Osteoblast (primary cell): Measurements from ENCODE around the gene SNUPN. TPM values are rescaled to one million over a fixed set of nuclear protein-coding genes. Genes with fewer than 3 reads are reported as not detected.

ENCODE experiments used
- DNase-seq: peaks from one replicate; pipeline ENCODE4 v3.0.0; 2011; ENCODE audit warnings: low spot score, mixed read lengths; ENCODE audit not compliant: insufficient read length; ENCODE audit errors: missing footprints
- H2AFZ ChIP-seq: 2 replicates; pipeline ENCODE4 v1.6.0; 2011; ENCODE audit warnings: mild to moderate bottlenecking, low read length
- H3K27ac ChIP-seq: 2 replicates; pipeline ENCODE4 v1.5.1; 2011; ENCODE audit warnings: mild to moderate bottlenecking, low read depth, low read length, moderate library complexity
- H3K27me3 ChIP-seq: 2 replicates; pipeline ENCODE4 v1.6.0; 2012; ENCODE audit warnings: mild to moderate bottlenecking, control low read depth, inconsistent platforms, low read length, moderate library complexity; ENCODE audit not compliant: insufficient read depth
- H3K36me3 ChIP-seq: 2 replicates; pipeline ENCODE4 v1.5.1; 2011; ENCODE audit warnings: mild to moderate bottlenecking, low read length, control low read depth, moderate library complexity; ENCODE audit not compliant: insufficient read depth
- H3K4me1 ChIP-seq: 2 replicates; pipeline ENCODE4 v1.5.1; 2011; ENCODE audit warnings: mild to moderate bottlenecking, low read length, control low read depth, moderate library complexity; ENCODE audit not compliant: insufficient read depth
- H3K4me2 ChIP-seq: 2 replicates; pipeline ENCODE4 v1.6.0; 2011; ENCODE audit warnings: mild to moderate bottlenecking, low read length; ENCODE audit not compliant: insufficient read depth
- H3K4me3 ChIP-seq: fragments of 200-600 bp; sonication (generic); 3 replicates; pipeline ENCODE4 v1.5.1; 2012; ENCODE audit warnings: mild to moderate bottlenecking, low read length, inconsistent platforms; ENCODE audit not compliant: insufficient read depth
- H3K79me2 ChIP-seq: 2 replicates; pipeline ENCODE4 v1.6.0; 2012; ENCODE audit warnings: mild to moderate bottlenecking, low read length, control low read depth, inconsistent platforms; ENCODE audit not compliant: insufficient read depth
- H3K9me3 ChIP-seq: 2 replicates; pipeline ENCODE4 v1.5.1; 2011; ENCODE audit warnings: low read depth, low read length, control low read depth
- H4K20me1 ChIP-seq: 2 replicates; pipeline ENCODE4 v1.6.0; 2012; ENCODE audit warnings: mild to moderate bottlenecking, low read length, control low read depth; ENCODE audit not compliant: insufficient read depth
- total RNA-seq: library from RNA; depleted of rRNA; stranded (reverse); fragments of >200 nt; gene quantifications from 2 replicates; pipeline ENCODE4 v1.2.3, GENCODE V29; 2012
- TF ChIP-seq, protein P1 (sequence below): IDR thresholded peaks from 2 replicates; pipeline ENCODE4 v1.5.1; 2011; ENCODE audit warnings: mild to moderate bottlenecking, low read depth, low read length, moderate library complexity; ENCODE audit errors: extremely low read depth

Gene SNUPN
- total RNA-seq, 1 donor, result 30.4 TPM

GRCh38 chr15:75654201-75654907, 28.8 kb upstream of the SNUPN start:
- DNase-seq, result peak; percentile 58
- Histone ChIP-seq H3K9me3 (no peaks in the 10 kb centered on the region), H4K20me1 (peaks cover 92% of the 10 kb centered on the region), H3K36me3 (peaks cover 61% of the 10 kb centered on the region), H2AFZ (no peak overlapping the region), H3K4me2 (no peak overlapping the region), H3K79me2 (peaks cover 100% of the 10 kb centered on the region), H3K27ac (no peak overlapping the region), H3K4me1 (peaks cover 36% of the 10 kb centered on the region), H3K4me3 (no peak overlapping the region), H3K27me3 (no peaks in the 10 kb centered on the region)
- TF ChIP-seq, protein P1, sequence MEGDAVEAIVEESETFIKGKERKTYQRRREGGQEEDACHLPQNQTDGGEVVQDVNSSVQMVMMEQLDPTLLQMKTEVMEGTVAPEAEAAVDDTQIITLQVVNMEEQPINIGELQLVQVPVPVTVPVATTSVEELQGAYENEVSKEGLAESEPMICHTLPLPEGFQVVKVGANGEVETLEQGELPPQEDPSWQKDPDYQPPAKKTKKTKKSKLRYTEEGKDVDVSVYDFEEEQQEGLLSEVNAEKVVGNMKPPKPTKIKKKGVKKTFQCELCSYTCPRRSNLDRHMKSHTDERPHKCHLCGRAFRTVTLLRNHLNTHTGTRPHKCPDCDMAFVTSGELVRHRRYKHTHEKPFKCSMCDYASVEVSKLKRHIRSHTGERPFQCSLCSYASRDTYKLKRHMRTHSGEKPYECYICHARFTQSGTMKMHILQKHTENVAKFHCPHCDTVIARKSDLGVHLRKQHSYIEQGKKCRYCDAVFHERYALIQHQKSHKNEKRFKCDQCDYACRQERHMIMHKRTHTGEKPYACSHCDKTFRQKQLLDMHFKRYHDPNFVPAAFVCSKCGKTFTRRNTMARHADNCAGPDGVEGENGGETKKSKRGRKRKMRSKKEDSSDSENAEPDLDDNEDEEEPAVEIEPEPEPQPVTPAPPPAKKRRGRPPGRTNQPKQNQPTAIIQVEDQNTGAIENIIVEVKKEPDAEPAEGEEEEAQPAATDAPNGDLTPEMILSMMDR, result no peak

GRCh38 chr15:75653347-75653913, 27.9 kb upstream of the SNUPN start:
- no peaks in the 10 kb centered on the region for H3K9me3 ChIP-seq
- peaks cover 100% of the 10 kb centered on the region for H3K79me2 ChIP-seq
- no peak overlapping the region for H2AFZ ChIP-seq
- H3K27ac ChIP-seq, result peak overlapping the region; percentile 16
- TF ChIP-seq, protein P1, result no peak
- no peak for DNase-seq
- peaks cover 52% of the 10 kb centered on the region for H3K36me3 ChIP-seq
- no peak overlapping the region for H3K4me2 ChIP-seq
- H3K27me3 ChIP-seq, result no peaks in the 10 kb centered on the region
- H3K4me3 ChIP-seq, result no peak overlapping the region
- H3K4me1 ChIP-seq, result peaks cover 43% of the 10 kb centered on the region
- peaks cover 92% of the 10 kb centered on the region for H4K20me1 ChIP-seq

GRCh38 chr15:75651810-75652543, 26.5 kb upstream of the SNUPN start:
- H3K27ac ChIP-seq, result peak overlapping the region; percentile 19
- peak overlapping the region; percentile 93 for H3K4me2 ChIP-seq
- TF ChIP-seq, protein P1, result no peak
- H3K79me2 ChIP-seq, result peaks cover 94% of the 10 kb centered on the region
- peaks cover 82% of the 10 kb centered on the region for H4K20me1 ChIP-seq
- H3K4me3 ChIP-seq, result peak overlapping the region; percentile 96
- H3K36me3 ChIP-seq, result peaks cover 42% of the 10 kb centered on the region
- DNase-seq, result no peak
- H3K4me1 ChIP-seq, result peaks cover 43% of the 10 kb centered on the region
- H3K9me3 ChIP-seq, result no peaks in the 10 kb centered on the region
- H2AFZ ChIP-seq, result no peak overlapping the region
- H3K27me3 ChIP-seq, result no peaks in the 10 kb centered on the region
